Osteoblast (primary cell): ENCODE data around the gene SERGEF. TPM values are rescaled to one million over a fixed set of nuclear protein-coding genes. Genes with fewer than 3 reads are reported as not detected.
A peak's percentile ranks its signal among the peaks of the same experiment; 100 is the strongest.

Source experiments
- DNase-seq: peaks from one replicate; pipeline ENCODE4 v3.0.0; 2011; ENCODE audit warnings: low spot score, mixed read lengths; ENCODE audit not compliant: insufficient read length; ENCODE audit errors: missing footprints
- H2AFZ ChIP-seq: 2 replicates; pipeline ENCODE4 v1.6.0; 2011; ENCODE audit warnings: mild to moderate bottlenecking, low read length
- H3K27ac ChIP-seq: 2 replicates; pipeline ENCODE4 v1.5.1; 2011; ENCODE audit warnings: mild to moderate bottlenecking, low read depth, low read length, moderate library complexity
- H3K27me3 ChIP-seq: 2 replicates; pipeline ENCODE4 v1.6.0; 2012; ENCODE audit warnings: mild to moderate bottlenecking, control low read depth, inconsistent platforms, low read length, moderate library complexity; ENCODE audit not compliant: insufficient read depth
- H3K36me3 ChIP-seq: 2 replicates; pipeline ENCODE4 v1.5.1; 2011; ENCODE audit warnings: mild to moderate bottlenecking, low read length, control low read depth, moderate library complexity; ENCODE audit not compliant: insufficient read depth
- H3K4me1 ChIP-seq: 2 replicates; pipeline ENCODE4 v1.5.1; 2011; ENCODE audit warnings: mild to moderate bottlenecking, low read length, control low read depth, moderate library complexity; ENCODE audit not compliant: insufficient read depth
- H3K4me2 ChIP-seq: 2 replicates; pipeline ENCODE4 v1.6.0; 2011; ENCODE audit warnings: mild to moderate bottlenecking, low read length; ENCODE audit not compliant: insufficient read depth
- H3K4me3 ChIP-seq: fragments of 200-600 bp; sonication (generic); 3 replicates; pipeline ENCODE4 v1.5.1; 2012; ENCODE audit warnings: mild to moderate bottlenecking, low read length, inconsistent platforms; ENCODE audit not compliant: insufficient read depth
- H3K79me2 ChIP-seq: 2 replicates; pipeline ENCODE4 v1.6.0; 2012; ENCODE audit warnings: mild to moderate bottlenecking, low read length, control low read depth, inconsistent platforms; ENCODE audit not compliant: insufficient read depth
- H3K9me3 ChIP-seq: 2 replicates; pipeline ENCODE4 v1.5.1; 2011; ENCODE audit warnings: low read depth, low read length, control low read depth
- H4K20me1 ChIP-seq: 2 replicates; pipeline ENCODE4 v1.6.0; 2012; ENCODE audit warnings: mild to moderate bottlenecking, low read length, control low read depth; ENCODE audit not compliant: insufficient read depth
- CTCF ChIP-seq: IDR thresholded peaks from 2 replicates; pipeline ENCODE4 v1.5.1; 2011; ENCODE audit warnings: mild to moderate bottlenecking, low read depth, low read length, moderate library complexity; ENCODE audit errors: extremely low read depth
- total RNA-seq: library from RNA; depleted of rRNA; stranded (reverse); fragments of >200 nt; gene quantifications from 2 replicates; pipeline ENCODE4 v1.2.3, GENCODE V29; 2012

Gene SERGEF
- total RNA-seq, 1 donor = 29.7 TPM

GRCh38 chr11:17865765-17866428 is 146.9 kb downstream of the SERGEF start:
- no peak overlapping the region for H3K27ac ChIP-seq
- no peak for TF ChIP-seq CTCF
- no peaks in the 10 kb centered on the region for H3K79me2 ChIP-seq
- H2AFZ ChIP-seq = no peak overlapping the region
- H4K20me1 ChIP-seq = peaks cover 2% of the 10 kb centered on the region
- H3K36me3 ChIP-seq = no peaks in the 10 kb centered on the region
- H3K9me3 ChIP-seq = no peaks in the 10 kb centered on the region
- H3K4me1 ChIP-seq = peaks cover under 1% of the 10 kb centered on the region
- no peak for DNase-seq
- no peaks in the 10 kb centered on the region for H3K27me3 ChIP-seq
- H3K4me2 ChIP-seq = no peak overlapping the region
- no peak overlapping the region for H3K4me3 ChIP-seq

GRCh38 chr11:17864478-17864941 is 148.3 kb downstream of the SERGEF start:
- Histone ChIP-seq H2AFZ (no peak overlapping the region), H3K79me2 (no peaks in the 10 kb centered on the region), H3K9me3 (no peaks in the 10 kb centered on the region), H3K36me3 (no peaks in the 10 kb centered on the region), H3K4me2 (no peak overlapping the region), H3K4me3 (no peak overlapping the region), H3K27ac (no peak overlapping the region), H3K4me1 (peaks cover 3% of the 10 kb centered on the region), H4K20me1 (peaks cover 2% of the 10 kb centered on the region), H3K27me3 (no peaks in the 10 kb centered on the region)
- no peak for DNase-seq
- TF ChIP-seq CTCF = peak; percentile 28

- no peak for DNase-seq
- peaks cover 2% of the 10 kb centered on the region for H4K20me1 ChIP-seq
Measured at GRCh38 chr11:17861036-17861755, 151.7 kb downstream of the SERGEF start.

More at GRCh38 chr11:17861036-17861755, 151.7 kb downstream of the SERGEF start:
- no peak for TF ChIP-seq CTCF
- Histone ChIP-seq H3K9me3 (no peaks in the 10 kb centered on the region), H3K4me2 (no peak overlapping the region), H3K4me3 (no peak overlapping the region), H3K27ac (no peak overlapping the region), H3K79me2 (no peaks in the 10 kb centered on the region), H2AFZ (no peak overlapping the region), H3K36me3 (no peaks in the 10 kb centered on the region), H3K27me3 (no peaks in the 10 kb centered on the region), H3K4me1 (peaks cover 3% of the 10 kb centered on the region)
